Neuronal stem cell (in vitro differentiated cells): Measurements from ENCODE around the gene NF2.

Experiments
- DNase-seq: peaks from one replicate; pipeline ENCODE4 v3.0.0-alpha.2; 2013; ENCODE audit warnings: low spot score
- H2AFZ ChIP-seq: one replicate; pipeline ENCODE4 v1.6.1; 2013; ENCODE audit warnings: mild to moderate bottlenecking, low read length, inconsistent platforms
- H2AK5ac ChIP-seq: 2 replicates; pipeline ENCODE4 v1.6.1; 2013; ENCODE audit warnings: low read depth, mild to moderate bottlenecking, inconsistent platforms, low read length, moderate library complexity, mixed read lengths
- H2BK120ac ChIP-seq: 2 replicates; pipeline ENCODE4 v1.6.1; 2013; ENCODE audit warnings: low read depth, mild to moderate bottlenecking, inconsistent platforms, low read length, moderate library complexity, mixed read lengths
- H2BK12ac ChIP-seq: one replicate; pipeline ENCODE4 v1.6.1; 2013; ENCODE audit warnings: low read length, inconsistent platforms
- H2BK15ac ChIP-seq: 2 replicates; pipeline ENCODE4 v1.6.1; 2013; ENCODE audit warnings: mild to moderate bottlenecking, low read length, inconsistent platforms, mixed read lengths
- H2BK5ac ChIP-seq: one replicate; pipeline ENCODE4 v1.6.1; 2013; ENCODE audit warnings: inconsistent platforms, mild to moderate bottlenecking, low read length, moderate library complexity
- H3K14ac ChIP-seq: one replicate; pipeline ENCODE4 v1.6.1; 2013; ENCODE audit warnings: low read length, inconsistent platforms
- H3K18ac ChIP-seq: 2 replicates; pipeline ENCODE4 v1.6.1; 2013; ENCODE audit warnings: low read length, inconsistent platforms
- H3K23ac ChIP-seq: 2 replicates; pipeline ENCODE4 v1.6.1; 2013; ENCODE audit warnings: low read depth, mild to moderate bottlenecking, mixed read lengths, low read length, inconsistent platforms; ENCODE audit not compliant: poor library complexity
- H3K27ac ChIP-seq: replicated peaks from 3 replicates; pipeline ENCODE4 v1.5.1; 2013; ENCODE audit warnings: low read length, inconsistent platforms
- H3K27me3 ChIP-seq, 3 experiments: 2 replicates each; pipeline ENCODE4 v1.6.1; 2013; ENCODE audit warnings: low read length in 3 of 3, mild to moderate bottlenecking in 2 of 3, inconsistent platforms in 1 of 3, low read depth in 1 of 3, mixed read lengths in 1 of 3, moderate library complexity in 1 of 3; ENCODE audit not compliant: control insufficient read depth in 3 of 3, insufficient read depth in 3 of 3
- H3K36me3 ChIP-seq, 2 donors: replicated peaks in 1 of 2; 2 replicates each; pipeline ENCODE4 v1.6.1; 2013; ENCODE audit warnings: low read length in 2 of 2; ENCODE audit not compliant: control insufficient read depth in 2 of 2, insufficient read depth in 2 of 2
- H3K4ac ChIP-seq: 2 replicates; pipeline ENCODE4 v1.6.1; 2013; ENCODE audit warnings: inconsistent platforms, mild to moderate bottlenecking, low read length, moderate library complexity
- H3K4me1 ChIP-seq, 2 donors: 1 replicate in 1 of 2; 2 replicates in 1 of 2; pipeline ENCODE4 v1.6.1; 2013; ENCODE audit warnings: low read length in 2 of 2, low read depth in 1 of 2; ENCODE audit not compliant: control insufficient read depth in 2 of 2, insufficient read depth in 1 of 2
- H3K4me2 ChIP-seq: one replicate; pipeline ENCODE4 v1.6.1; 2013; ENCODE audit warnings: mild to moderate bottlenecking, low read length, inconsistent platforms; ENCODE audit not compliant: insufficient read depth, poor library complexity, severe bottlenecking
- H3K4me3 ChIP-seq, 2 donors: 2 replicates each; pipeline ENCODE4 v1.5.1; 2013; ENCODE audit warnings: low read length in 2 of 2, mild to moderate bottlenecking in 2 of 2, inconsistent platforms in 1 of 2, moderate library complexity in 1 of 2
- H3K79me1 ChIP-seq: one replicate; pipeline ENCODE4 v1.6.1; 2013; ENCODE audit warnings: low read depth, mild to moderate bottlenecking, inconsistent platforms, low read length, moderate library complexity
- H3K9ac ChIP-seq: one replicate; pipeline ENCODE4 v1.6.1; 2013; ENCODE audit warnings: mild to moderate bottlenecking, low read depth, low read length, inconsistent platforms; ENCODE audit not compliant: poor library complexity
- H3K9me3 ChIP-seq, 2 donors: replicated peaks in 1 of 2; 2 replicates each; pipeline versions ENCODE3 to v1.6.1; 2013; ENCODE audit warnings: low read length in 2 of 2, mild to moderate bottlenecking in 2 of 2, inconsistent platforms in 1 of 2, low read depth in 1 of 2, mixed read lengths in 1 of 2, moderate library complexity in 1 of 2; ENCODE audit not compliant: control insufficient read depth in 2 of 2, insufficient read depth in 1 of 2
- H4K8ac ChIP-seq: one replicate; pipeline ENCODE4 v1.6.1; 2013; ENCODE audit warnings: low read depth, mild to moderate bottlenecking, inconsistent platforms, low read length, moderate library complexity
- H4K91ac ChIP-seq: one replicate; pipeline ENCODE4 v1.6.1; 2013; ENCODE audit warnings: low read length, low read depth, mild to moderate bottlenecking, inconsistent platforms; ENCODE audit not compliant: poor library complexity
- WGBS, 2 donors: extraction: QIAGEN DNeasy Blood & Tissue Kit; methylation state at CpG; one replicate each; pipeline ENCODE4 v1.1.7; 2013; ENCODE audit warnings: missing lambda C conversion rate in 2 of 2, mixed read lengths in 1 of 2; ENCODE audit not compliant: insufficient read length in 2 of 2, insufficient replicate concordance in 1 of 2; ENCODE audit errors: extremely low coverage in 2 of 2; 5-methylcytosine and 5-hydroxymethylcytosine counted together

NF2 gene

DNA sequence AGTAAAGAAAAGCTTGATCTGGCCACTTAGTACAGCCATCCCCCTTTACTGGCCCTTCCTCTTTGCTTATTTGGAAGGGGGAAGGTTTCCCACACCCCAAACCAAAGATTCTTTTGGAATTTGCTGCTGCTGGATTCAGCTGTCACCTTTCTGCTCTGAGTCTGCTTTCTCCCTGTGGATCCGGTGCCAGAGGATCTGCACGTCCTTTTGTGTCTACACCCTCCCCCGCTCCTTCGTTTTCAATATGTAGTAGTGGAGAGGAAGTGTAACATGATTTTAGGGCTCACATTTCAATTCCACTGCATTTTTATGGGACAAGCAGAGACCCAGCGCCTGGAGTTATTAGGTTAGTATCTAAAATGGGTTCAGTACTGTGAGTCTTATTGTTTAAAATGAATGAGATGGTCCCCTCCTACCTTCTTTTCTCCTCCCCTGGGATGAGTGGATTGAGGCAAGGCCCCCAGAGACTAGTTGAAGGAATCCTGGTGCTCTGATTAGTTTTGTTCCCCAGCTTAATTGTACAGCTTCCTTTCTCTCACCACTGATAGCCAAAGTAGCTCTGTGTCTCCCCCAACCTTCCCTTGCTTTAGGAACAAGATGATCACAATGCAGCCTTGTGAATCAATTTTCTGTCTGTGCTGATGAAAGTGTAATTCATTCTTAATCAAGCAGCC, 85.9 kb downstream of the NF2 start:
- Histone ChIP-seq H3K4me1 (peaks cover 16 to 25% of the 10 kb centered on the region in 2 donors), H3K9me3 (no peaks in the 10 kb centered on the region), H3K4ac (no peak overlapping the region), H2AK5ac (no peak overlapping the region), H3K9ac (no peak overlapping the region), H2BK12ac (no peak overlapping the region), H3K14ac (no peak overlapping the region), H4K91ac (no peak overlapping the region), H3K27me3 (no peaks in the 10 kb centered on the region), H3K79me1 (no peaks in the 10 kb centered on the region), H3K4me3 (no peak overlapping the region), H2AFZ (peak overlapping the region; percentile 41), H3K4me2 (no peak overlapping the region), H2BK5ac (no peak overlapping the region), H3K23ac (no peak overlapping the region), H2BK120ac (no peak overlapping the region), H3K27ac (peak overlapping the region; percentile 82), H4K8ac (no peak overlapping the region), H3K18ac (no peak overlapping the region), H3K36me3 (peaks cover 3 to 34% of the 10 kb centered on the region in 2 donors), H2BK15ac (no peak overlapping the region)
- no peak for DNase-seq
- no CpG with 5 or more reads among the region's 5 CpGs for WGBS, 2 donors

DNA sequence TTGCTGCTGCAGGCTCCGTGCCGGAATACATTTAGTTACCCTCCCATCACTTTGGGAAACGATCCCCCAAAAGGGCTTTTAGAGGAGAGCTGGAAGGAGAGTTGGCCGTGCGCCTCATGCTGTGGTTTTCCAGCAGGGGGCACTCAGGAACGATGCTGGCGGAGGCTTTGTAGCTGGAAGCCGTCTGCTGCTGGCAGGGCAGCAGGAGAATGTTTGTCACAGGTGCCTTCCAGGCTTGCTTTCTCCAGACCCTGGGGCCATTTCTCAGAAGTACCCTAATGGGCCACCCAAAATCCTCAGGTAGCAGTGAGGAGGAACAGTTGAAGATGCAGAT, 86.4 kb downstream of the NF2 start:
- Histone ChIP-seq H3K4ac (no peak overlapping the region), H2BK15ac (no peak overlapping the region), H2BK5ac (no peak overlapping the region), H3K9ac (no peak overlapping the region), H3K9me3 (no peaks in the 10 kb centered on the region), H4K8ac (no peak overlapping the region), H3K4me3 (no peak overlapping the region), H3K79me1 (no peaks in the 10 kb centered on the region), H2BK120ac (no peak overlapping the region), H3K4me1 (peaks cover 16 to 25% of the 10 kb centered on the region in 2 donors), H3K27me3 (no peaks in the 10 kb centered on the region), H3K18ac (no peak overlapping the region), H2AK5ac (no peak overlapping the region), H2AFZ (peak overlapping the region; percentile 41), H3K27ac (peak overlapping the region; percentile 82), H3K36me3 (peaks cover 2 to 34% of the 10 kb centered on the region in 2 donors), H3K14ac (no peak overlapping the region), H3K4me2 (no peak overlapping the region), H2BK12ac (no peak overlapping the region), H3K23ac (no peak overlapping the region), H4K91ac (no peak overlapping the region)
- WGBS, 2 donors: no CpG with 5 or more reads among the region's 8 CpGs
- peak; percentile 54 for DNase-seq

DNA sequence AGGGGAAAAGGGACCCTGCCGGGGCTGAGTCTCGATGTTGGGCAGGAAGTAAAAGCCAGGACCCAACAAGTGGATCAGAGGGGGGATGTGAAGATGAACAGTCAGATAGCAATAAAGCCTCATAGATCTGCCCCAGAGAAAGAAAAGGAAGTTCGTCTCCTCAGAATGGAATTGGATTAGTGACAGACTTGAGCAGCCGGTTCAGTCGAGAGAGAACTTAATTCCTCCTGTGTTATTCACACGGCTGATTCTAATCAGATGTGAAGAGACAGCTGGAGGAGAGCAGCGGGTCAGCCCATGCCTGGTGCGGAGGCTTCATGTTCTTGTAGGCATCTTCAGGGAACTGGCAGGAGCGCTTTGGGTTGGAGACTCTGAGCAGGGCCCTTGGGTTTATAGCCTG, 87.0 kb downstream of the NF2 start:
- no peak overlapping the region for H3K4ac ChIP-seq
- no peak for DNase-seq
- H3K27ac ChIP-seq: no peak overlapping the region
- H2AFZ ChIP-seq: no peak overlapping the region
- no peak overlapping the region for H3K18ac ChIP-seq
- H4K8ac ChIP-seq: no peak overlapping the region
- H3K14ac ChIP-seq: no peak overlapping the region
- no peak overlapping the region for H2AK5ac ChIP-seq
- H2BK12ac ChIP-seq: no peak overlapping the region
- no peak overlapping the region for H2BK5ac ChIP-seq
- no peak overlapping the region for H3K23ac ChIP-seq
- H3K9me3 ChIP-seq: no peaks in the 10 kb centered on the region
- no peaks in the 10 kb centered on the region for H3K27me3 ChIP-seq
- H4K91ac ChIP-seq: no peak overlapping the region
- H3K4me3 ChIP-seq: no peak overlapping the region
- no peak overlapping the region for H3K4me2 ChIP-seq
- peaks cover 2 to 38% of the 10 kb centered on the region in 2 donors for H3K36me3 ChIP-seq
- H3K9ac ChIP-seq: no peak overlapping the region
- no peak overlapping the region for H2BK120ac ChIP-seq
- no peaks in the 10 kb centered on the region for H3K79me1 ChIP-seq
- peaks cover 16 to 25% of the 10 kb centered on the region in 2 donors for H3K4me1 ChIP-seq
- no CpG with 5 or more reads among the region's 9 CpGs for WGBS, 2 donors
- no peak overlapping the region for H2BK15ac ChIP-seq

DNA sequence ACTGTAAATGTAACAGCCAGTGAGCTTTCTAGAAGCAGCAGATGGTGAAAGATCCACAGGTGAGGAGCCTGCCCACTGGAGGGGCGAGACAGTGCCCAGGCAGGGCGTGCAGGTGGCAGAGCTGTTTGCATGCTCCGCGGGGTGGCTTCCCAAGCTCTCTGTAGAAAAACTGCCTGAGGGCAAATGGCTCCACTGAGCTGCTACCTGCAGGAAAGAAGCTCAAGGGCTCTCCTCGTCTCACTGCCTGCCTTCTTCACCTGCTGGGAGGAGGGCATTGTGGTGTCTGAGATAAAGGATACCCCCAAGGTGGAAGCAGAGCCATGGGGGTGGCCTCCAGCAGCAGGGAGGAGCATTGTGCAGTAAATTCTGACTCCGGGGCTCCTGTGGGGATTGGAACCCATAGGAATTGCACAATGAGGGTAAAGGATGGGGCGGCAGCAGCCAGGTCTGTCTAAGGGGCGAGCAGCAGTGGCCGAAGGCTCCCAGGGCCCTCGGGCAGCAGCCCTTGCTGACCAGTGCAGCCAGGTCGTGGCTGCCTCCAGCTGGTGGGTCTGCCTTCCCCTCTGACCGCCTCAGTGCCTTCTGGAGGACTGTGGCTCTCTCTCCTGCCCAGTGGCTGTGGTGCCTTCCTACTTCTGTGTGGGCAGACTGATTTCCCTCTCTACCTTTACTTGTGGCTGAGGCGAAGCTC, 88.3 kb downstream of the NF2 start:
- H3K36me3 ChIP-seq: peaks cover 2 to 42% of the 10 kb centered on the region in 2 donors
- no peak overlapping the region for H3K27ac ChIP-seq
- H3K14ac ChIP-seq: no peak overlapping the region
- no peak overlapping the region for H3K4ac ChIP-seq
- no peak for DNase-seq
- H2BK15ac ChIP-seq: no peak overlapping the region
- no peaks in the 10 kb centered on the region for H3K79me1 ChIP-seq
- no peak overlapping the region for H3K4me2 ChIP-seq
- H3K9ac ChIP-seq: no peak overlapping the region
- H4K8ac ChIP-seq: no peak overlapping the region
- H2BK5ac ChIP-seq: no peak overlapping the region
- no peak overlapping the region for H3K4me3 ChIP-seq
- no peak overlapping the region for H3K23ac ChIP-seq
- H3K18ac ChIP-seq: peak overlapping the region; percentile 5
- no peak overlapping the region for H2BK12ac ChIP-seq
- no peaks in the 10 kb centered on the region for H3K27me3 ChIP-seq
- H2BK120ac ChIP-seq: no peak overlapping the region
- no CpG with 5 or more reads among the region's 13 CpGs for WGBS, 2 donors
- no peak overlapping the region for H2AFZ ChIP-seq
- no peaks in the 10 kb centered on the region for H3K9me3 ChIP-seq
- no peak overlapping the region for H4K91ac ChIP-seq
- peaks cover 13 to 25% of the 10 kb centered on the region in 2 donors for H3K4me1 ChIP-seq
- no peak overlapping the region for H2AK5ac ChIP-seq
